H1 (cell line): Measurements from ENCODE around the gene CNPY3. TPM values are rescaled to one million over a fixed set of nuclear protein-coding genes. Genes with fewer than 3 reads are reported as not detected.

Source experiments
- CEBPB ChIP-seq: IDR thresholded peaks from 2 replicates; pipeline ENCODE4 v1.6.1; 2012; ENCODE audit warnings: low read depth, low read length
- CHD2 ChIP-seq: IDR thresholded peaks from 2 replicates; pipeline ENCODE4 v1.6.1; 2012; ENCODE audit warnings: low read length, improper control_type of control experiment
- EGR1 ChIP-seq: IDR thresholded peaks from 2 replicates; pipeline ENCODE4 v1.6.1; 2011; ENCODE audit warnings: low read depth, low read length, borderline replicate concordance
- POLR2AphosphoS5 ChIP-seq: IDR thresholded peaks from 2 replicates; pipeline ENCODE4 v1.6.1; 2011; ENCODE audit warnings: low read depth, low read length
- SP2 ChIP-seq: IDR thresholded peaks from 2 replicates; pipeline ENCODE4 v1.6.1; 2012; ENCODE audit warnings: mild to moderate bottlenecking, low read length, inconsistent platforms
- TAF7 ChIP-seq: optimal IDR thresholded peaks from 2 replicates; pipeline ENCODE3; 2011; ENCODE audit warnings: low read depth, mild to moderate bottlenecking, inconsistent platforms, low read length, moderate library complexity, borderline replicate concordance
- TEAD4 ChIP-seq: IDR thresholded peaks from 2 replicates; pipeline ENCODE4 v1.6.1; 2012; ENCODE audit warnings: low read depth, low read length, inconsistent platforms, mixed read lengths
- YY1 ChIP-seq: IDR thresholded peaks from 2 replicates; pipeline ENCODE4 v1.6.1; 2011; ENCODE audit warnings: low read depth, mild to moderate bottlenecking, low read length
- polyA plus RNA-seq, 7 experiments: library from polyadenylated mRNA; depleted of rRNA in 3 of 7; stranded (reverse) in 5 of 7; unstranded in 2 of 7; fragments of >200 nt in 5 of 7; fragments of 200-250 nt in 2 of 7; gene quantifications; 1 replicate in 5 of 7; 2 replicates in 1 of 7; 4 replicates in 1 of 7; pipeline versions ENCODE4 v1.2.1 to v1.2.3, GENCODE V29; 2011 to 2013; ENCODE audit warnings: missing spikeins in 2 of 7, mixed read lengths in 2 of 7
- total RNA-seq: library from RNA; stranded (reverse); fragmentation: NEBNext Ultra II Directional; extraction: Animal tissue kit (Norgen Biotek cat#: 25700); gene quantifications from 2 replicates; pipeline ENCODE4 v1.2.1, GENCODE V29; 2021
- TF ChIP-seq, protein P1 (sequence below): fragments of 300-600 bp; sonication (generic); IDR thresholded peaks from 2 replicates; pipeline ENCODE4 v1.7.1; 2012; ENCODE audit warnings: low read length, moderate library complexity, mild to moderate bottlenecking, inconsistent platforms; ENCODE audit not compliant: insufficient replicate concordance
- TF ChIP-seq, protein P2 (sequence below): IDR thresholded peaks from 2 replicates; pipeline ENCODE4 v1.6.1; 2012; ENCODE audit warnings: inconsistent platforms

CNPY3 gene
- total and polyA plus RNA-seq, 2 of the 8 experiments (the other 6 are each of a cell fraction or from before 2014, with no cell fraction given), result 49.6 to 64.5 TPM

DNA sequence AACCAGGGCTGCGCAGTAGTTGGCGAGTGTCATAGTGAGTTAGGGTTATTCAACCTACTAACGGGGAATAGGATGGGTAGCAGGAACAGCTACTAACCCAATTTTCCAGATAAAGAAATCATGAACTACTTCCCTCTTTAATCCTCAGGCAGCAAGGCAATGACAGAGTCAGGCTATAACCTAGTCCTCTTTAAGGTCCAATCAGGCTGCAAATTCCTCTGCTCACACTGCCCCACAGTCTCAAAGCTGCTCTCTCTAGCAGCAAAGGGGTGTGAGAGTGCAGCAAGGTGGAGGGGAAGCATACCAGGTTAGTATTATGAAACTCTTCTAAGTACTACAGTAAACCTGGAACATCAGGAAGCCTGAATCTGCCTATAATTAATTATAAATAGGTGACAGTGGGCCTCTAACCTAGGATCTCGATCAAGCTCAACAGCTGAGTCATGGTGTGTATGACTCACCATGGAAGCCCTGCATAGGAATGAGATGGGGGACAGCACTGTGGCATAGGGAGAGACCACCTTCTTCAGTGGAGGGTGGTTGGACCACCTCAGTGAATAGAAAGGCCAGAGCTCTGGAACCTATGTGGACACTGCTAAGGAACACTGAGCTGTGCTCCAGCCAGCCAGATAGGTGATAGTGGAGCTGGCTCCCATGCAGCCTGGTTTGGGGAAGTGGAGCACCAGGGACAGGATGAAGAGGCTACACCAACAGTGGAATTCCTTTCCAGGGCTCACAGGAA, 41.8 kb downstream of the CNPY3 start (continued):
- TF ChIP-seq TAF7 (no peak), EGR1 (no peak), CEBPB (no peak), YY1 (no peak), POLR2AphosphoS5 (no peak), SP2 (no peak), CHD2 (no peak), TEAD4 (no peak)
- TF ChIP-seq, protein P1, sequence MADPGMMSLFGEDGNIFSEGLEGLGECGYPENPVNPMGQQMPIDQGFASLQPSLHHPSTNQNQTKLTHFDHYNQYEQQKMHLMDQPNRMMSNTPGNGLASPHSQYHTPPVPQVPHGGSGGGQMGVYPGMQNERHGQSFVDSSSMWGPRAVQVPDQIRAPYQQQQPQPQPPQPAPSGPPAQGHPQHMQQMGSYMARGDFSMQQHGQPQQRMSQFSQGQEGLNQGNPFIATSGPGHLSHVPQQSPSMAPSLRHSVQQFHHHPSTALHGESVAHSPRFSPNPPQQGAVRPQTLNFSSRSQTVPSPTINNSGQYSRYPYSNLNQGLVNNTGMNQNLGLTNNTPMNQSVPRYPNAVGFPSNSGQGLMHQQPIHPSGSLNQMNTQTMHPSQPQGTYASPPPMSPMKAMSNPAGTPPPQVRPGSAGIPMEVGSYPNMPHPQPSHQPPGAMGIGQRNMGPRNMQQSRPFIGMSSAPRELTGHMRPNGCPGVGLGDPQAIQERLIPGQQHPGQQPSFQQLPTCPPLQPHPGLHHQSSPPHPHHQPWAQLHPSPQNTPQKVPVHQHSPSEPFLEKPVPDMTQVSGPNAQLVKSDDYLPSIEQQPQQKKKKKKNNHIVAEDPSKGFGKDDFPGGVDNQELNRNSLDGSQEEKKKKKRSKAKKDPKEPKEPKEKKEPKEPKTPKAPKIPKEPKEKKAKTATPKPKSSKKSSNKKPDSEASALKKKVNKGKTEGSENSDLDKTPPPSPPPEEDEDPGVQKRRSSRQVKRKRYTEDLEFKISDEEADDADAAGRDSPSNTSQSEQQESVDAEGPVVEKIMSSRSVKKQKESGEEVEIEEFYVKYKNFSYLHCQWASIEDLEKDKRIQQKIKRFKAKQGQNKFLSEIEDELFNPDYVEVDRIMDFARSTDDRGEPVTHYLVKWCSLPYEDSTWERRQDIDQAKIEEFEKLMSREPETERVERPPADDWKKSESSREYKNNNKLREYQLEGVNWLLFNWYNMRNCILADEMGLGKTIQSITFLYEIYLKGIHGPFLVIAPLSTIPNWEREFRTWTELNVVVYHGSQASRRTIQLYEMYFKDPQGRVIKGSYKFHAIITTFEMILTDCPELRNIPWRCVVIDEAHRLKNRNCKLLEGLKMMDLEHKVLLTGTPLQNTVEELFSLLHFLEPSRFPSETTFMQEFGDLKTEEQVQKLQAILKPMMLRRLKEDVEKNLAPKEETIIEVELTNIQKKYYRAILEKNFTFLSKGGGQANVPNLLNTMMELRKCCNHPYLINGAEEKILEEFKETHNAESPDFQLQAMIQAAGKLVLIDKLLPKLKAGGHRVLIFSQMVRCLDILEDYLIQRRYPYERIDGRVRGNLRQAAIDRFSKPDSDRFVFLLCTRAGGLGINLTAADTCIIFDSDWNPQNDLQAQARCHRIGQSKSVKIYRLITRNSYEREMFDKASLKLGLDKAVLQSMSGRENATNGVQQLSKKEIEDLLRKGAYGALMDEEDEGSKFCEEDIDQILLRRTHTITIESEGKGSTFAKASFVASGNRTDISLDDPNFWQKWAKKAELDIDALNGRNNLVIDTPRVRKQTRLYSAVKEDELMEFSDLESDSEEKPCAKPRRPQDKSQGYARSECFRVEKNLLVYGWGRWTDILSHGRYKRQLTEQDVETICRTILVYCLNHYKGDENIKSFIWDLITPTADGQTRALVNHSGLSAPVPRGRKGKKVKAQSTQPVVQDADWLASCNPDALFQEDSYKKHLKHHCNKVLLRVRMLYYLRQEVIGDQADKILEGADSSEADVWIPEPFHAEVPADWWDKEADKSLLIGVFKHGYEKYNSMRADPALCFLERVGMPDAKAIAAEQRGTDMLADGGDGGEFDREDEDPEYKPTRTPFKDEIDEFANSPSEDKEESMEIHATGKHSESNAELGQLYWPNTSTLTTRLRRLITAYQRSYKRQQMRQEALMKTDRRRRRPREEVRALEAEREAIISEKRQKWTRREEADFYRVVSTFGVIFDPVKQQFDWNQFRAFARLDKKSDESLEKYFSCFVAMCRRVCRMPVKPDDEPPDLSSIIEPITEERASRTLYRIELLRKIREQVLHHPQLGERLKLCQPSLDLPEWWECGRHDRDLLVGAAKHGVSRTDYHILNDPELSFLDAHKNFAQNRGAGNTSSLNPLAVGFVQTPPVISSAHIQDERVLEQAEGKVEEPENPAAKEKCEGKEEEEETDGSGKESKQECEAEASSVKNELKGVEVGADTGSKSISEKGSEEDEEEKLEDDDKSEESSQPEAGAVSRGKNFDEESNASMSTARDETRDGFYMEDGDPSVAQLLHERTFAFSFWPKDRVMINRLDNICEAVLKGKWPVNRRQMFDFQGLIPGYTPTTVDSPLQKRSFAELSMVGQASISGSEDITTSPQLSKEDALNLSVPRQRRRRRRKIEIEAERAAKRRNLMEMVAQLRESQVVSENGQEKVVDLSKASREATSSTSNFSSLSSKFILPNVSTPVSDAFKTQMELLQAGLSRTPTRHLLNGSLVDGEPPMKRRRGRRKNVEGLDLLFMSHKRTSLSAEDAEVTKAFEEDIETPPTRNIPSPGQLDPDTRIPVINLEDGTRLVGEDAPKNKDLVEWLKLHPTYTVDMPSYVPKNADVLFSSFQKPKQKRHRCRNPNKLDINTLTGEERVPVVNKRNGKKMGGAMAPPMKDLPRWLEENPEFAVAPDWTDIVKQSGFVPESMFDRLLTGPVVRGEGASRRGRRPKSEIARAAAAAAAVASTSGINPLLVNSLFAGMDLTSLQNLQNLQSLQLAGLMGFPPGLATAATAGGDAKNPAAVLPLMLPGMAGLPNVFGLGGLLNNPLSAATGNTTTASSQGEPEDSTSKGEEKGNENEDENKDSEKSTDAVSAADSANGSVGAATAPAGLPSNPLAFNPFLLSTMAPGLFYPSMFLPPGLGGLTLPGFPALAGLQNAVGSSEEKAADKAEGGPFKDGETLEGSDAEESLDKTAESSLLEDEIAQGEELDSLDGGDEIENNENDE, result no peak
- TF ChIP-seq, protein P2, sequence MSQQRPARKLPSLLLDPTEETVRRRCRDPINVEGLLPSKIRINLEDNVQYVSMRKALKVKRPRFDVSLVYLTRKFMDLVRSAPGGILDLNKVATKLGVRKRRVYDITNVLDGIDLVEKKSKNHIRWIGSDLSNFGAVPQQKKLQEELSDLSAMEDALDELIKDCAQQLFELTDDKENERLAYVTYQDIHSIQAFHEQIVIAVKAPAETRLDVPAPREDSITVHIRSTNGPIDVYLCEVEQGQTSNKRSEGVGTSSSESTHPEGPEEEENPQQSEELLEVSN, result no peak
- TF ChIP-seq, all 59 proteins: peak for 0
